Vagina (tissue), 2 donors: ENCODE measurements around the gene NR4A3.

Experiments used
- CTCF ChIP-seq, 3 experiments: fragments of 450-650 bp in 2 of 3; fragments of 200-600 bp in 1 of 3; sonication (generic) in 1 of 3; IDR thresholded peaks; one replicate each; pipeline ENCODE4 v1.5.1; 2017 to 2019; ENCODE audit warnings: antibody characterized with exemption in 3 of 3, mild to moderate bottlenecking in 2 of 3, moderate library complexity in 2 of 3
- POLR2A ChIP-seq, 2 donors: fragments of 450-650 bp; IDR thresholded peaks; one replicate each; pipeline ENCODE4 v1.6.1; 2017; ENCODE audit warnings: antibody characterized with exemption in 2 of 2, mild to moderate bottlenecking in 2 of 2, moderate library complexity in 2 of 2
- POLR2AphosphoS5 ChIP-seq, 2 donors: sonication (generic); formaldehyde crosslinking; IDR thresholded peaks; one replicate each; pipeline ENCODE4 v1.9.0; 2017; ENCODE audit warnings: antibody characterized with exemption in 2 of 2, mild to moderate bottlenecking in 2 of 2, low read depth in 1 of 2; ENCODE audit not compliant: insufficient read depth in 1 of 2

GRCh38 chr9:99778308-99778707 is 43.4 kb upstream of the NR4A3 start:
- TF ChIP-seq POLR2AphosphoS5 (IDR thresholded peaks at IDR 0.05; ENCODE audit: insufficient read depth in 1 of 2, low read depth in 1 of 2) (no peak), POLR2A (IDR thresholded peaks at IDR 0.05) (no peak), CTCF (IDR thresholded peaks at IDR 0.05) (no peak)
